Suprapubic skin (tissue), 4 donors: ENCODE data around the gene MARS1. TPM values are rescaled to one million over a fixed set of nuclear protein-coding genes. Genes with fewer than 3 reads are reported as not detected.

Experiments
- DNase-seq, 2 donors: peaks; one replicate each; pipeline ENCODE4 v3.0.0-alpha.2; 2019; ENCODE audit warnings: low spot score in 2 of 2
- H3K27ac ChIP-seq: fragments of 200-600 bp; sonication (generic); one replicate; pipeline ENCODE4 v1.5.1; 2019
- H3K27me3 ChIP-seq: fragments of 200-600 bp; sonication (generic); one replicate; pipeline ENCODE4 v1.5.1; 2019
- H3K36me3 ChIP-seq: fragments of 200-600 bp; sonication (generic); one replicate; pipeline ENCODE4 v1.5.1; 2019
- H3K4me1 ChIP-seq: fragments of 200-600 bp; sonication (generic); one replicate; pipeline ENCODE4 v1.5.1; 2019
- H3K4me3 ChIP-seq: fragments of 200-600 bp; sonication (generic); one replicate; pipeline ENCODE4 v1.5.1; 2019; ENCODE audit warnings: mild to moderate bottlenecking
- H3K9me3 ChIP-seq: fragments of 200-600 bp; sonication (generic); one replicate; pipeline ENCODE4 v1.5.1; 2019
- EP300 ChIP-seq: sonication (generic); formaldehyde crosslinking; IDR thresholded peaks from one replicate; pipeline ENCODE4 v1.6.1; 2017; ENCODE audit warnings: antibody characterized with exemption
- POLR2A ChIP-seq, 2 donors: fragments of 450-650 bp; IDR thresholded peaks; one replicate each; pipeline ENCODE4 v1.6.1; 2017; ENCODE audit warnings: antibody characterized with exemption in 2 of 2, mild to moderate bottlenecking in 2 of 2, moderate library complexity in 2 of 2
- POLR2AphosphoS5 ChIP-seq, 3 donors: sonication (generic); formaldehyde crosslinking; IDR thresholded peaks; one replicate each; pipeline ENCODE4 v1.6.1; 2017; ENCODE audit warnings: antibody characterized with exemption in 3 of 3
- WGBS: methylation state at CpG from one replicate; pipeline ENCODE4 v1.1.5; 2018; 5-methylcytosine and 5-hydroxymethylcytosine counted together
- total RNA-seq, 4 donors: library from RNA; depleted of rRNA; stranded (reverse); fragments of >200 nt; gene quantifications; one replicate each; pipeline ENCODE4 v1.1.0, GENCODE V29; 2016
- TF ChIP-seq, protein P1 (sequence below), 2 donors: fragments of 200-600 bp in 1 of 2; fragments of 450-650 bp in 1 of 2; sonication (generic) in 1 of 2; IDR thresholded peaks; one replicate each; pipeline ENCODE4 v1.5.1; 2016 to 2019; ENCODE audit warnings: antibody characterized with exemption in 2 of 2, mild to moderate bottlenecking in 1 of 2, moderate library complexity in 1 of 2

MARS1 gene
- total RNA-seq, 4 donors from 2014 or later: 55.7 to 203 (median 79.7) TPM

DNA sequence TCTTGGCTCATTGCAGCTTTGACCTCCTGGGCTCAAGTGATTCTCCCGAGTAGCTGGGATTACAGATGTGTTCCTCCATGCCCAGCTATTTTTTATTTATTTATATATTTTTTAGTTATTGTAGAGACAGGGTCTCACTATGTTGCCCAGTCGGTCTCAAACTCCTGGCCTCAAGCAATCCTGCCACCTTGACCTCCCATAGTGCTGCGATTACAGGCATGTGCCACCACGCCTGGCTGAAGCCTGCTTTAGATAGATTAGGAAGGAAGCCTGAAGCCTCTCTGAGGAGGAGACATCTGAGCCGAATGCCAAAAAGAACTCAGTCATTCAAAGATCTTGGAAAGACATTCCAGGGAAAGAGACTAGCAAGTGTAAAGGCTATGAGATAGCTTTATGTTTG, 43.1 kb upstream of the MARS1 start:
- Histone ChIP-seq H3K27ac (no peak overlapping the region), H3K27me3 (no peaks in the 10 kb centered on the region), H3K4me1 (no peaks in the 10 kb centered on the region), H3K36me3 (no peaks in the 10 kb centered on the region), H3K4me3 (no peak overlapping the region), H3K9me3 (no peaks in the 10 kb centered on the region)
- TF ChIP-seq, protein P1, sequence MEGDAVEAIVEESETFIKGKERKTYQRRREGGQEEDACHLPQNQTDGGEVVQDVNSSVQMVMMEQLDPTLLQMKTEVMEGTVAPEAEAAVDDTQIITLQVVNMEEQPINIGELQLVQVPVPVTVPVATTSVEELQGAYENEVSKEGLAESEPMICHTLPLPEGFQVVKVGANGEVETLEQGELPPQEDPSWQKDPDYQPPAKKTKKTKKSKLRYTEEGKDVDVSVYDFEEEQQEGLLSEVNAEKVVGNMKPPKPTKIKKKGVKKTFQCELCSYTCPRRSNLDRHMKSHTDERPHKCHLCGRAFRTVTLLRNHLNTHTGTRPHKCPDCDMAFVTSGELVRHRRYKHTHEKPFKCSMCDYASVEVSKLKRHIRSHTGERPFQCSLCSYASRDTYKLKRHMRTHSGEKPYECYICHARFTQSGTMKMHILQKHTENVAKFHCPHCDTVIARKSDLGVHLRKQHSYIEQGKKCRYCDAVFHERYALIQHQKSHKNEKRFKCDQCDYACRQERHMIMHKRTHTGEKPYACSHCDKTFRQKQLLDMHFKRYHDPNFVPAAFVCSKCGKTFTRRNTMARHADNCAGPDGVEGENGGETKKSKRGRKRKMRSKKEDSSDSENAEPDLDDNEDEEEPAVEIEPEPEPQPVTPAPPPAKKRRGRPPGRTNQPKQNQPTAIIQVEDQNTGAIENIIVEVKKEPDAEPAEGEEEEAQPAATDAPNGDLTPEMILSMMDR (IDR thresholded peaks at IDR 0.05): no peak
- TF ChIP-seq POLR2AphosphoS5 (IDR thresholded peaks at IDR 0.05) (no peak), POLR2A (IDR thresholded peaks at IDR 0.05) (no peak), EP300 (no peak)
- WGBS: 65% methylated on average over 5 of the region's 5 CpGs
- DNase-seq: no peak

DNA sequence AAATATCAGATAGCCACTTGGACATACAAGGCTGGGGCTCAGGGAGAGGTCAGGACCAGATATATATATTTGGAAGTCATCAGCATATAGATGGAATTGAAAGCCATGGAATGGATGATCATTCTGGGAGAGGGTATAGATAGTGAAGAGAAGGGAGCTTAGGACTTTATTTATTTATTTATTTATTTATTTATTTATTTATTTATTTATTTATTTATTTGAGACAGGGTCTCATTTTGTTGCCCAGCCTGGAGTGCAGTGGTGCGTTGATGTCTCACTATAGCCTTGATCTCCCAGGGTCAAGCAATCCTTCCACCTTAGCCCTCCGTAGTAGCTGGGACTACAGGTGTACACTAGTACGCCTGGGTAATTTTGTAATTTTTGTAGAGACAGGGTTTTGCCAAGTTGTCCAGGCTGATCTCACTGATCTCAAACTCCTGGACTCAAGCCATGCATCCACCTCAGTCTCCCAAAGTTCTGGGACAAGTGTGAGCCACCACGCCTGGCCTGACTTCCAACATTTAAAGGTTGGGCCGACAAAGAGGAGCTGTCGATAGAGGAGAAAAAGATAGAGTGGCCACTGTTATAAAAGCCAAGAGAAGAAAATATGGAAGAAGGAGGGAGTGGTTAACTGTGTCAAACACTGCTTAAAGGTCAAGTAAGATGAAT, 41.4 kb upstream of the MARS1 start:
- no peak for DNase-seq
- H3K4me3 ChIP-seq: no peak overlapping the region
- no peaks in the 10 kb centered on the region for H3K4me1 ChIP-seq
- no peaks in the 10 kb centered on the region for H3K36me3 ChIP-seq
- TF ChIP-seq, protein P1 (IDR thresholded peaks at IDR 0.05): no peak
- TF ChIP-seq EP300: no peak
- TF ChIP-seq POLR2A (IDR thresholded peaks at IDR 0.05): no peak
- no peak for TF ChIP-seq POLR2AphosphoS5 (IDR thresholded peaks at IDR 0.05)
- H3K9me3 ChIP-seq: no peaks in the 10 kb centered on the region
- 98% methylated on average over 6 of the region's 6 CpGs for WGBS
- H3K27me3 ChIP-seq: no peaks in the 10 kb centered on the region
- no peak overlapping the region for H3K27ac ChIP-seq

DNA sequence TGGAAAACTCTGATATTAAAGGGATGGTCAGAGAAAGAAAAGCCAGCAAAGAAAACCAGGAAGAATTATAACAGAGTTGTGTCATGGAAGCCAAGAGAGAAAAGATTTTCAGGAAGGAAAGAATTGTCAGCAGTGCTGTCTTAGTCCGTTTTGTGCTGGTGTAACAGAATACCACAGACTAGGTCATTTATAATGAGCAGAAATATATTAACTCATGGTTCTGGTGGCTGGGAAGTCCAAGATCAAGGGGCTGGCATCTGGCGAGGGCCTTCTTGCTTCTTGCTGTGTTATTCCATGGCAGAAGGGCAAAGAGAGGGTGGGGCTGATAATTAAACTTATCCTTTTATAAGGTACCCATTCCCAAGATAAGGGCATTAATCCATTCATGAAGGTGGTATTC, 39.2 kb upstream of the MARS1 start:
- H3K4me1 ChIP-seq: no peaks in the 10 kb centered on the region
- no peak overlapping the region for H3K4me3 ChIP-seq
- no peaks in the 10 kb centered on the region for H3K36me3 ChIP-seq
- no peaks in the 10 kb centered on the region for H3K27me3 ChIP-seq
- H3K9me3 ChIP-seq: no peaks in the 10 kb centered on the region
- no peak overlapping the region for H3K27ac ChIP-seq
- TF ChIP-seq EP300 (no peak), POLR2AphosphoS5 (IDR thresholded peaks at IDR 0.05) (no peak)
- TF ChIP-seq, protein P1 (IDR thresholded peaks at IDR 0.05): no peak
- WGBS: 83% methylated on average over 2 of the region's 2 CpGs
- DNase-seq: no peak

DNA sequence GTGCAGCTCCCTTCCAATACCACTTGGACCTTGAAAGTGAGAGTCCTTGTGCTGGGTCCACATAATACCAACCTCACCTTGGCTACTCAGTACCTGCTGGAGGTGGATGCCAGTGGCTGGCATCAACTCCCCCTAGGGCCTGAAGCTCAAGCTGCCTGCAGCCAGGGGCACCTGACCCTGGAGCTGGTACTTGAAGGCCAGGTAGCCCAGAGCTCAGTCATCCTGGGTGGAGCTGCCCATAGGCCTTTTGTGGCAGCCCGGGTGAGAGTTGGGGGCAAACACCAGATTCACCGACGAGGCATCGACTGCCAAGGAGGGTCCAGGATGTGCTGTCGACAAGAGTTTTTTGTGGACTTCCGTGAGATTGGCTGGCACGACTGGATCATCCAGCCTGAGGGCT, 38.5 kb upstream of the MARS1 start:
- TF ChIP-seq POLR2AphosphoS5 (IDR thresholded peaks at IDR 0.05) (no peak), POLR2A (IDR thresholded peaks at IDR 0.05) (no peak), EP300 (no peak)
- TF ChIP-seq, protein P1 (IDR thresholded peaks at IDR 0.05): no peak
- Histone ChIP-seq H3K36me3 (no peaks in the 10 kb centered on the region), H3K4me3 (no peak overlapping the region), H3K4me1 (no peaks in the 10 kb centered on the region), H3K9me3 (no peaks in the 10 kb centered on the region), H3K27me3 (no peaks in the 10 kb centered on the region), H3K27ac (no peak overlapping the region)
- 96% methylated on average over 4 of the region's 7 CpGs for WGBS
- DNase-seq: no peak

DNA sequence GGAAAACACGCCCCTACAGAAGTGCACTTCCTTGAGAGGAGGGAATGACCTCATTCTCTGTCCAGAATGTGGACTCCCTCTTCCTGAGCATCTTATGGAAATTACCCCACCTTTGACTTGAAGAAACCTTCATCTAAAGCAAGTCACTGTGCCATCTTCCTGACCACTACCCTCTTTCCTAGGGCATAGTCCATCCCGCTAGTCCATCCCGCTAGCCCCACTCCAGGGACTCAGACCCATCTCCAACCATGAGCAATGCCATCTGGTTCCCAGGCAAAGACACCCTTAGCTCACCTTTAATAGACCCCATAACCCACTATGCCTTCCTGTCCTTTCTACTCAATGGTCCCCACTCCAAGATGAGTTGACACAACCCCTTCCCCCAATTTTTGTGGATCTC, 37.8 kb upstream of the MARS1 start:
- no peak for DNase-seq
- Histone ChIP-seq H3K27me3 (no peaks in the 10 kb centered on the region), H3K9me3 (no peaks in the 10 kb centered on the region), H3K4me3 (no peak overlapping the region), H3K27ac (no peak overlapping the region), H3K36me3 (no peaks in the 10 kb centered on the region), H3K4me1 (no peaks in the 10 kb centered on the region)
- TF ChIP-seq, protein P1 (IDR thresholded peaks at IDR 0.05): no peak
- WGBS: 98% methylated on average over 3 of the region's 3 CpGs
